NCI-H2029 treated with DMSO at 0.1 percent for 48 hours (cell line): Measurements from ENCODE around the gene IL1R1.

Experiments
- DNase-seq: peaks from one replicate; lab custom pipeline; 2025; lab: John Stamatoyannopoulos, UW

The IL1R1 gene

DNA sequence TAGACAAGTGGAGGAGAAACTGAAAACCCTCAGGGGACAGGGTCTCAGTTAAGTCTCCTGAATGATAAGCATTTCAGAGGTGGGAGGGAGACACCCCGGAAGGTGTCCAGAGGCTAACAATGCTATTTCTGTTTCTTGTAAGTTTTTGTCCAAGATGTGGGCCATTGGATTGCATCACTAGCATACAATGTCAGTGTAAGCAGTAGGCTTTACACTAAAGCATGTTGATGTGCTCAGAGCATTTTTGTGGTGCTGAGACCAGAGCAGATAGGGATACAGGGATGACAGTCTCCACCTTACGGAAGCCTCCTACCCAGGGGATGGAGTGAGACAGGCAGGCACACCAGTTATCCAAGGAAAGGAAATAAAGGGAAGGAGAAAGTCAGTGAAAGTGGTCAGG lies 2.2 kb upstream of the IL1R1 start:
- DNase-seq, result no peak

DNA sequence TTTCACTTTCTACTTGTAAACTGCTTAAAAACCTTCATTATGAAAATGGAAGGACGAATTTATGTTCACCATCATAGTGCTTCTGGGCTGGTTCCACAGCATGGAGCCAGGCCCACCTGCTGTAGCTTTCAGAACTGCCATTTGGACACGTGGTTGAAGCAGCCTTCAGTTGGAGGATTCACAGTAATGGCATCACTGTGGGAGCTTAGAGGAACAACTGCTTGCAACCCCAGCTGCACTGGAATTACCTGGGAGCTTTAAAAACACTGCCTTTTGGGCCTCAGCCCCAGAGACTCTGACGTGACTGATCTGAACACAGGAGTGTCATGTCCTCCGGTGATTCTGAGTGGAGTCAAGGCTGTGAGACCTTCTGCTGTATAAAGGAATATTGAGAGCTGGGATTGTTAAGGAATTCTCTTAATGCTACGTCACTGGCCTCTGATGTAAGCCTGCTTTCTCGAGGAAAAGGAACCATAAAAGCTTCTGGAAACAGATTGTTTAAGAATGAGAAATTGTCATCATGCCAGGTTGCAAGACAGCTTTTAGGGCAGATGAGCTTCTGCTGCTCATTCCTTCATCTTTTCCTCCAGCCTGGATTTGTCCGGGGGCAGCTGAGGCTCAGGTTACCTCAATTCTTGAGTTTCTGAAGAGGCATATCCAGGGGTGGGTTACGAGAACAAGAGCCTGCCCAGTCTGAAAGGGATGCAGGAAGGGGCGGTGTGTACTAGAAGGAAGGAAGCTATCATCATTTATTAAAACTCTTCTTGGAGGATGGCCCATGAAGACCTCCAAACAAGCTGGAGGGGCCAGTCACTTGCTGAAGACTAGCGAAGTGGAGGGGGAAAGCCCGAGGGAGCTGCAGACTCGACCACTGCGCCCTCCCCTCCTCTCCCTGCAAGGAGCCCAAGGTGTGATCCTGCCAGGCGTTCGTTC lies 1.3 kb upstream of the IL1R1 start:
- DNase-seq, result no peak

DNA sequence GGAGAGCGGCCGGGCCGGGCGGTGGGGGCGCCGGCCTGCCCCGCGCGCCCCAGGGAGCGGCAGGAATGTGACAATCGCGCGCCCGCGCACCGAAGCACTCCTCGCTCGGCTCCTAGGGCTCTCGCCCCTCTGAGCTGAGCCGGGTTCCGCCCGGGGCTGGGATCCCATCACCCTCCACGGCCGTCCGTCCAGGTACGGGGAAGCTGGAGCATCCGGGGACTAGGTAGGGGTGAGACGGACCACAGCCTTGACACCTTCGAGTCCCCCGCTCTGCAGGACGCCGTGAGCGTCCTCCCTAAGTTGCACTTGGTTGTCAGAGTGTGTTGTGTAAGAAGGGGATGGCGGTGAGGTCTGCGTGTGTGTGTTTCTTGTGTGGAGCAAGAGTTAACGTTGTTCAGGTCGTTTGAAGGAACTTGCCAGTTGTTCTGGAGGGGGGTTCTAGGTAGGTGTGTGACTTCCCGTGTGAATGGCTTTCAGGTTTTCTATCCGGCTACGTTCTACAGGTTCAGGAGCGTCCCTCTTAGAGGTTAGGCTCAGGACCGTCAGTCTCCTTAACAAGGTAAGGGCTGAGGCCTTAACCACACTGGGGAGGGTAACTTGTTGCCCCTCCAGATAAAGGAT lies 393 bp downstream of the IL1R1 start:
- no peak for DNase-seq

DNA sequence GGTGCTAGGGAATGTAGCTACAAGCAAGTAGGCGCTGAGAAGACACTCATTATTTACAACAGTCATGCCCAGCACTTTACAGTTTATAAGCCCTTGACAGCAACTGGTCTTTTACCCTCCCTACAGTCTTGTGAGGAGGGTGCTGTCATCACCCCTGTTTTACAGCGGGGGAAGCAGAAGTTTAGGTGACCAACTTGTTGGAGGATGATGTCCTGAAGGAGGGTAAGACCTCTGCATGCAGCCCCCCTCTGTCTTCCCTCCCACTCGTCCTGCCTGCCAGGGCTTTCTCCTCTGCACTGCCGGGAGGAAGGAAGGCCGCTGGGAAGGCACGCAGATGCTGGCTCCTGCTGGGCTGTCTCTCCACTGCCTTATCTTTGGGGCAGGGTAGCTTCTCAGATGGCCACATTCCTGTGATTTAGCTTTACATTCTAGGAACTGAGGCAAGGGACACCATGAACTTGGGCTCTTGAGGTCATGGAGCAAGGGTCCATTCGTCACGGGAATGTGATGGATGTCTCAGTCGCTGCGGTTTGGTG lies 972 bp downstream of the IL1R1 start:
- DNase-seq, result no peak

DNA sequence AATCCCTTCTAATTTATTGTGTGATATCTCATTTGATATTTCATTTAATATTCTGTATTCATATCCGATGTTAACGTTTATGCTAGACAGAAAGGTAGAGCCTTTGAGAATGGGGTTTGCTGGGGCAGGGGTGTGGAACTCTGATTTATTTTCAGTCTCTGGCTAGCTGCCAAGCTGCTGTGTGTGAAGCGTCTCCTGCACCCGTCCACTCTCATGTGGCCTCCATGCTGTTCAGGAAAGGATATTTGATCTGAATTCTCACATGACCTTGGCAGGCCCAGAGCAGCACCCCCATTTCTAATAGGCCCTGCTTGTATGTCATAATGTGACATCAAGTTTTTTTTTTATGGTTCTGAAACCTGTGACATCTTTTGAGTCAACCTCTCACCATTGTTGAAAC lies 1.6 kb downstream of the IL1R1 start:
- no peak for DNase-seq

DNA sequence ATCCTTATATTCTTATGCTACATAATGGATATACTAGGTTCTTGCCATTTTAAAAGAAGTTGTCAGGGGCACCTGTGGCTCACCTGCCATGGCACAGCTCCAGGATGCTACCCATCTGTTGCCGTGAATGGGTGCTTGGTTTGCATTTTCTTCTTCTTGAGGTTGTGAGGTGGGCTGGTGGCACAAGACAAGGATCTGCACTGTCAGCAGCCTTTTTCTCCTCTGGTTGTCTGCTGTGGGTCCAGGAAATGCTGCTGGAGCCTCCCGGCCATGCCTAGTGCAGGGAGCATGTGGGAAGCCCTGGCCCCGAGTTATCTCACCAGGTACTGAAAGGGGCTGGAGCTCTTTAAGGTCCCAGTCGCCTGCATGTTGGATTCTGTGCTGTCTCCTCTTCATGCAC lies 2.6 kb downstream of the IL1R1 start:
- no peak for DNase-seq

DNA sequence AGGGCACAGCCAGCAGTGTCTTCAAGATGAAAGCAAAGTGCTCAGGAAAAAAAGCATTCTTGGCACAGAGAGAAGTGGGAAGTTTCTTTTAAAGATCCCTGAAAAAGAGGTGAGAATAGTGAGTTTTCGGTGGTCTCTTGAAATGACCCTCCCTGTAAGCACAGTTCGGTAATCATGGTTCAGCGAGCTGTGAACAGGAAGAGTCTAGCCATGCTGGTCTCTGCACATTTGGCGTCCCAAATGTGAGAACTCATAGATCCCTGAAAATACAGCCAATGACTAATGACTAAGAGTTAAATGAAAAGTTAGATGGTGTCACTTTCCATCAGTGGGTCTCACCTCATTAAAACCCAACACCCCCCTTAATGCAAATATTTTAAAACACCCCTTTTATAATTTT lies 3.4 kb downstream of the IL1R1 start:
- DNase-seq, result no peak

DNA sequence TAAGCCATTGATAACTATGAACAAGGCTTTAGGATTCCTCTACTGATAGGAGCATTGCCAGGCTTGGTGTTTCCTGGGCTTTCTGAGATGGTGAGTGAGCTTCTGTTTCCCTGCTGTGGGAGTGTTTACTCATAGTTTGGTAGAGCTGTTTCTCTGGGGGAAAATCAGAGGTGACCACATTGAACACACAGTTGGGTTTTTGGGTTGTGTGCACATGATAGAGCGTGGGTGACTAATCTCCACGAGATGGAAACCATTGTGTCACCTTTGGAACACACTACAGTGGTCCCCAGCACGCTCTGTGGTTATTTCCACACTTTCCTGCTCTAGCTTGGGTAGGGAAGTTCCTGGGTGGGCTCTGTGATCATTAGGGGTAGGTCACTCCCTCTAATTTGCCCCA lies 5.4 kb downstream of the IL1R1 start:
- DNase-seq, result no peak

DNA sequence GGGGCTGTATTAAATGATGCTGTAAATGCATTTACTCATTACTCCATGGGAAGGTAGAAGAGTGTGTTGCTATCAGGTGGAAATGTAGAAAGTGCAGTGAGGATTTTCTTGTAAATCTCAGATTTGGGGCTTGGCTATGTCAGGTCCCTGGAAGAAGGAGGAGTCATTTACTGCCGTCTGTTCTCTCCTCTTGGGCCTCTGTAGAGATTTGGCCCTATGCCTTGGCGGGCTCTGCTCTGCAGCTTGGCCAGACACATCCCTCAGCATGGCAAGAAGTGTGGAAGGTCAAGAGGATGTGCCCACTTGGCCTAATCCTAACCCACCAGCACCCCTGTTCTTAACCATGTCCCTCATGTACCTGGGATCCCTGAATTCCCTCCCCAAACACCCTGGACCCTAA lies 6.7 kb downstream of the IL1R1 start:
- DNase-seq, result no peak

DNA sequence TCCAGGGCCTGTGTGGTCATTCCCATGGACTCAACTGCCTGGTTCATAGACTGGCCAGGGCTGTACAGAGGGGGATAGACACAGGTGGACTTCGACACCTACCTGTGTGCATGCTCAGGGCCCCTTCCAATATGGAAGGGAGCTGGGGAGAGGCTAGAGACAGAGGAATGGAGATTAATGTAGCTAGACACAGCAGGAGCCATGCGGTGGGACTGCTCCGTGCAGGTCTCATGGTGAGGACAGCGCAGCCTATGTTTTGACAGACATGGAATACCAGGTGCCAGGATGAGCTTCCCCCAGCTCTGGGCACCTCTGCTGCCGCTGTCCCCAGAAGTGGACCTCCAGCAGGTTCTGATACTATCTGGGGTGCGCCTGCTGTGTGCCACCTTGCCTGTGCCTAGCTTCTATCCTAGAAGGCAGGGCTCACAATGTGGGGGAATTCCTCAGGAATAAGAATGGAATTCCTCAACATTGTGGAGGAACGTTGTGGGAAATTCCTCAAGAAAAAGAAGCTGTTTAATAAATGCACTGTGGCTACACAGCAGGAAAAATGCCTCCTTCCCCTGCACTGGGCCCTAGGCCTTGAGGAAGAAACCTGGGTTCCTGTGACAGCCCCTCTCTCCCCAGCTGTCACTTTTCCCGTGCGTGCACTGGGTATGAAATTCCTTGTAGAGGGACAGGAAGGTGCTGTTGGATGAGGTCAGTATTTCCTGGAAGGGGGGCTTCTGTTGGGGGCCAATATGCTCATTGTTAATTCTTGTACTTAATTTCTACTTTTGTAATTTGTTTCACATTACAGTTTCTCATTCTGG lies 7.3 kb downstream of the IL1R1 start:
- no peak for DNase-seq

DNA sequence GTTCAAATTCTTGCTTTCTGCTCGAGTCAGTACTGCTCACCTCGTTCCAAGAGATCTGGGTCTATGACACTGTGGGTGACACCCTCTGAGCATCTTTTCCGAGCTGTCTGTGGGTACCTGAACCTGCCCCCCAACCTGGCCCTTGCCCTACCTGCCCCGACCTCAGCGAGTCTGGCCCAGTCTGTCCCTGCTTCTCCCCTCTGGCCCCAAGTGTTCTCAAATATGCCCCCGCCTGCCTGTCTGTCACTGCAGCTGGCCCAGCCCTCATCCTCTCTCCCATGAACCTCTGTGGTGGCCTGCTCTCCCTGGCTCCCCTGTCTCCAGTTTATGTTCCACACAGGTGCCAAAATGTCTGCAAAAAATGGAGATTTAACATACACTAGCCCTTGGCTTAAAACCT lies 11.8 kb downstream of the IL1R1 start:
- DNase-seq, result no peak

DNA sequence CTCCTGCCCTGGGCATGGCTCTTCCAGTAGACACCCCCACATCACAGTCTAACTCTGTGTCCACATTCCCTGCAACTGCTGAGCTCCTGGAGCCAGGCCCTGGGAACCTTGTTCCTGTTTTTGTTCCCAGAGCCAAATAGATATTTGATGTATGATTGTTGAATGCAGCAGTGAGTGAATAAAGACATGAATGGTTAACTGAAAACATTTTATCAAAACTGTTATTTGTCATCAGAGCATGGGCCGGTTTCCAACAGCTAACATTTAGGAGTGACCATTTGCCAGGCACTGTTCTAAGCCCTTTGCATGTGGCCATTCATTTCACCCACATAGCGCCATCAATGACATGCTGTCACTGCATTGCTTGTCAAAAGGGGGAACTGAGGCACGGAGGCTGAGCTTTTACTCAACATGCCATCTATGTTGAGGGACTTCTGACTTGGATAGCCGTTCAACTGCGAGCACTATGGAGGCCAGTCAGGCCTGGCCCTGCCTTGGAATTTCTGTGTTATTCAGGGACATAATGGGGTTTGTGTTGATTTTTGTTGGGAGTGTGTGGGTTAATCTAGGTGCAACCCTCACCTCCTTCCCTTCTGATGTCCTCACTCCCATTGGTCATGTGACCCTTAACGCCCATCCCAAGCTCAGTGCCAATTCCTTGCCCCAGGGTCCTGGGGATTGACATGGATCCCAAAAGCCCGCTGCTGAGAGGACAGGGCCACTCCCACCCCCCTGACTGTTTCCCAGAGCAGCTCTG lies 12.6 kb downstream of the IL1R1 start:
- DNase-seq, result no peak

DNA sequence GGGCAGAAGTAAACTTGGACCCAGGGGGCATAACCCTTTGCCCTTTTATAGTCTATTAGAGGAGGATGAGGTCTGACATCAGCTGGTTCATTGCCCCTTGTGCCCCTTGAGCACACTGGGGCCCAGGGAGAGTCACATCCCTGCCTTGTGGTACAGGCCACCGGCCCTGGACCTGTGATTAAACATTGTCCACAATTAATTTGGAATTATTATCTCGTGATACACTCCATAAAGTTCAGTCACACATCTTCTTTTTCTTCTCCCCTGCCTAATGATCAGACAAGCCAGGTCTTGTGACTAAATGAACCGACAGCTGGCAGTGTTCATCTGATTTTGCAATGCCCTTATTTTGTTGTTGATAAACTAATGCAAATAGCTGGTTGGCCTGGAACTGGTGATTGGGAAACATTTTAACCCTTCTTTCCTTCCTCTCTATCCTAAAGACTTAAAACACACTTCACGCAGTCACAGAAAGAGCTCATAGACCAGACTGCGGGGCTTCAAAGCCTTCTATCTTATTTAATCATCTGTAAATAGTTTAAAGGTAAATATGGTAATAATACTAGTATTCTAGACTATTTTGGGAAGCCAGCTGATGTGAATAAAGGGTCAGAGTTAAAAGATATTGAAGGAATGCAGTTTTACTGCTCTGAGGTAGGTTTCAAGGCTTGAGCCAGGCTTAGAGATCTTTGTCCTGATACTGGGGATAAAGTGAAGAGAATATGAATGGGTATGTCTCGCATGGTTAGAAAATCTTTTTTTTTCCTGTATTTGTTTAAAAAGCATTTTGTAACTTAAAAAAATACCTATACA lies 13.4 kb downstream of the IL1R1 start:
- no peak for DNase-seq

DNA sequence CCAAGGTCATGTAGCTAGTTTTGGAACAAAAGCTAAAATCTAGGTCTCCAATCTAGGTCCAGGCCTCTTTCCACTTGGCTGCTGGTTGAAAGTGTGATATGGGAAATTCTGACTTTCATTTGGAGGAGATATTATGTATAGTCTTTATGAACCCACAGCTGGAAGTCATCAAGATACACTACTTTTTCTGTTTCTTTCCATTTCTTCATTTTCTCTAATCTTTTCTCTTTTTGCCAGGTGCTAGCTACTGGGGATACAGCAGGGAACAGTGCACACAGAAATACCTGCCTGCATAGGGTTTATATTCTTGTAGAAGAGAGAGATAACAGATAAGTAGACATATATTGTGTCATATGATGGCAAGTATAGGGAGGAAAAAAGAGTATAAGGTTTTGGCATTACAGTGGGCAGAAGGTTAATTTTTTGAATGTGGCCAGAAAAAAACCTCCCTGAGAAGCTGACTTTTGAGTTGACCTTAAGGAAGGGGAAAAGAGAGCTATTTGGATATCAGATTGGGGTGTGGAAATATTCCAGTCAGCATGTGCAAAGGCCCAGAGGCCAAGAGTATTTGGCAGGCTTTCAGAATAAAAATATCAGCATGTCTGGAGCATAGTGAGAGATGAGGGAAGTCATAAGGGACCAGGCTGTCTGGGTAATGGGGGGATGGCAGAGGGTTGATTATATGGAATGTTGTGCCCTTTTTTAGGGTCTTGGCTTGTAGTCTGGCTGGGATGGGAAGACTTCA lies 15.6 kb downstream of the IL1R1 start:
- no peak for DNase-seq

DNA sequence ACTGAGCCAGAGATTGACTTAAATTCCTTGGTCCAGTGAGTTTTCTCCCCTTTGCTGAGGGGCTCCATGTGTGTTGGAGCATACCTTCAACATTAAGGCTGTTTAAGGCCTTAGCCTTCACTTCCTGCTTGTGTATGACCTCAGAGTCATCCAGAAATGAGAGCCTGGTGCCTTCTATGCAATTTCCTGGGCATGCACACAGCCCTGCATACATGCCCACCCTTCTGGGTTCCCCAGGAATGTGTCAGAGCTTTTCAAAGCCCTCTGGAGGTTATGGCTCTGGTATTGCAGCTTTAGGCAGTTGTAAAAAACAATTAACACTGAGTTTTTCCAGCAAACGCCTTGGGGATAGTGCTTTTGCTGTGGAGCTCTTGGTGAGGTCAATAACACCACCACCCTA lies 16.7 kb downstream of the IL1R1 start:
- no peak for DNase-seq

DNA sequence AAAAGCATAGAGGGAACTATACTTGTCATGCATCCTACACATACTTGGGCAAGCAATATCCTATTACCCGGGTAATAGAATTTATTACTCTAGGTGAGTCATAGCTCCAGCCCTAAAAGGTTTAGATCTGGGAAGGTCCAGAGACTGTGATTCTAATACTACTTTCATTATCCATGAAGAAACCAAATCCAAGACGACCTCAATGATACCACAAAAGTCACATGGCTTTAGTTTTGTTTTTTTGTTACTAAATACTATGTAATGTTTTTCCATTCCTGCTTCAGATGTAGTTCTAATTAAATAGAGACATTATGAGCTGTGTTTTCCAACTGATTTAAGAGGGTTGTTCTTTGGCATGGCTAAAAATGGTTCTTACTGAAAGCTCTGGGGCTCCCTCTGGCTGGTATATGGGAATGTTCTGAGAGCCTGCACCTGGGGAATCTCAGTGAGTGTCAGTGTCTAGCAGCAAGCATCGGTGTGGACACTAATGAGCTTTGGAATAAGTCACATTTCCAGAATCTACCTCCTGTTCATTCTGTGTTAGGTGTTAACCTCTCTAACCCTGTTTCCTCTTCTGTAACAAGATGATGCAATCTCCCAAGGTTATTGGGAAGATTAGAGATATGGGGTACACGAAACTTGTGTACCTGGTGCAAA lies 23.8 kb downstream of the IL1R1 start:
- DNase-seq, result no peak

DNA sequence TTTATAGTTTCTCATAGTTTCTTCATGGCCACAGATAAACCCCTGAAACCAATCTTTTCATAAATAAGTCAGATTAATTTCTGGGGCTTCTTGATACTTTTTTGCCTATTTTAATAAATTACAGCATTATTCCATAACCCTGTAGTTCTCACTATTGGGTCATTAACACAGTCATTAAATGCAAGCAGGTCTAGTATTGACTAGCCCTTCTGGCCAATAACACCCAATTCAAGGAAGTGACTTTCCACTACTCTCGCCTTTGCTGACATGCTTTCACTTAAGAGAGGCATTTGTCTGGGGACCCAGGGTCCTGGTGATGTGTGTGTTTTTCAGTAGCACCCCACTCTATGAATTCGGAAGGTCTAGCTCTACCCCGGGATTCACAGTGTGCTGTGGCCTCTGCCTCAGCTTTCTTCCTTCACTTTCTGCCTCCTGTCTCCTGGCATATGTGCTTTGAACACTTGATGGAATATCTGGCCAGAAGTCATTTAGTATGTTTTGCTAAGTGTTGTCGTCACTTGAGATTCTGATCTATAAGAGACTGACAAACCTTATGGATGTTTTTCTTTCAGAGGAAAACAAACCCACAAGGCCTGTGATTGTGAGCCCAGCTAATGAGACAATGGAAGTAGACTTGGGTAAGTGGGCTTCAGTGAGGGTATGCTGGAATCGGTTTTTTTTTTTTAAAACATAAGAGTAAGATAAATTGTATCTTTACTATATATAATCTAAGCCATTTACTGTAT lies 25.7 kb downstream of the IL1R1 start:
- no peak for DNase-seq

DNA sequence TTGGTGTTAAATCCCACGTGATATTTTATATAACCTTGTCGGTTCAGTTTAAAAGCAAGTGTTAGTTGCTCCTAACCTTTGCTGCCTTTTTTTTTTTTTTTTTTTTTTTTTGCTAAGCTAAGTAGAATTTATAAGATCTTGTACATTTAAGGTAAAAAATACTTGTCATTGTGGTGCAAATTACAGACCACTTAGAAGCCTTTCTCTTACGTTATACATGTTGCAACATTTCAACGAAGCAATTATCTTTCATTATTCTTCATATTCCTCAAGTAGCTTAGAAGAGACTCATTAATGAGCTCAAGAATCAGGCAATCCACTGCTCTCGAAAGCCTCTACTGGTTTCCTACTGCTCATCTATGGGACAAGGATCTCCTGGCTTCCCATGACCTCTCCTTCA lies 29.4 kb downstream of the IL1R1 start:
- no peak for DNase-seq

DNA sequence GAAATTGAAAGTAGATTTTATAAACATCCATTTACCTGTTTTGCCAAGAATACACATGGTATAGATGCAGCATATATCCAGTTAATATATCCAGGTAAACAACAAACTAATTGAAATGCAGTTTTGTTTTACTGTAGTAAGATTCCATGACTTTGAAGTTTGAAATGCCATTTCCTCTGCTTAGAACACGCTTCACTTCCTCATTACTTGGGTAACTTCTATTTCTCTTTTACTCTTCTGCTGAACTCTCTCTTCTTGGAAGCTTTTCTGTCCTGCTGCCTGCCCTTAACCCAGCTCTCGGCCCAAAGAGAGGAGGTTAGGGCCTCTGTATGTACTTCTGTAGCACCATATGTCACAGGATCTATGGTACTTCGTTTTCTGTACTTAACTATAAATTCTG lies 30.2 kb downstream of the IL1R1 start:
- no peak for DNase-seq
